ENCODE measurements around the gene FHIT.

Gene FHIT

GRCh38 chr3:59710554-59710953, 1540.7 kb downstream of the FHIT start:
- H3K4me1 ChIP-seq (ENCODE audit: control insufficient read depth, insufficient read depth, low read length) = no peaks in the 10 kb centered on the region
- H3K4me3 ChIP-seq (ENCODE audit: low read length) = no peak overlapping the region
- H3K27me3 ChIP-seq (replicated peaks; ENCODE audit: control insufficient read depth, insufficient read depth, low read length) = no peaks in the 10 kb centered on the region
- H3K36me3 ChIP-seq (ENCODE audit: control insufficient read depth, insufficient read depth, low read length, severe bottlenecking) = no peaks in the 10 kb centered on the region
- H3K9me3 ChIP-seq (ENCODE audit: control insufficient read depth, low read length) = peaks cover 11% of the 10 kb centered on the region
- no peak overlapping the region for H3K9ac ChIP-seq (ENCODE audit: low read length)
- no peak for DNase-seq (ENCODE audit: low read depth)

GRCh38 chr3:59709702-59710553, 1541.3 kb downstream of the FHIT start:
- H3K4me3 ChIP-seq (ENCODE audit: low read length) = no peak overlapping the region
- DNase-seq (ENCODE audit: low read depth) = no peak

GRCh38 chr3:59708202-59708601, 1543.0 kb downstream of the FHIT start:
- Histone ChIP-seq H3K9ac (ENCODE audit: low read length) (no peak overlapping the region), H3K36me3 (ENCODE audit: control insufficient read depth, insufficient read depth, low read length, severe bottlenecking) (no peaks in the 10 kb centered on the region), H3K9me3 (ENCODE audit: control insufficient read depth, low read length) (peaks cover 4% of the 10 kb centered on the region), H3K4me1 (ENCODE audit: control insufficient read depth, insufficient read depth, low read length) (no peaks in the 10 kb centered on the region), H3K4me3 (ENCODE audit: low read length) (no peak overlapping the region), H3K27me3 (replicated peaks; ENCODE audit: control insufficient read depth, insufficient read depth, low read length) (no peaks in the 10 kb centered on the region)
- DNase-seq (ENCODE audit: low read depth) = no peak

More at GRCh38 chr3:59709702-59710553, 1541.3 kb downstream of the FHIT start:
- no peaks in the 10 kb centered on the region for H3K36me3 ChIP-seq (ENCODE audit: control insufficient read depth, insufficient read depth, low read length, severe bottlenecking)
- H3K4me1 ChIP-seq (ENCODE audit: control insufficient read depth, insufficient read depth, low read length) = no peaks in the 10 kb centered on the region
- H3K27me3 ChIP-seq (replicated peaks; ENCODE audit: control insufficient read depth, insufficient read depth, low read length) = no peaks in the 10 kb centered on the region
- H3K9me3 ChIP-seq (ENCODE audit: control insufficient read depth, low read length) = peaks cover 11% of the 10 kb centered on the region
- no peak overlapping the region for H3K9ac ChIP-seq (ENCODE audit: low read length)

DNA sequence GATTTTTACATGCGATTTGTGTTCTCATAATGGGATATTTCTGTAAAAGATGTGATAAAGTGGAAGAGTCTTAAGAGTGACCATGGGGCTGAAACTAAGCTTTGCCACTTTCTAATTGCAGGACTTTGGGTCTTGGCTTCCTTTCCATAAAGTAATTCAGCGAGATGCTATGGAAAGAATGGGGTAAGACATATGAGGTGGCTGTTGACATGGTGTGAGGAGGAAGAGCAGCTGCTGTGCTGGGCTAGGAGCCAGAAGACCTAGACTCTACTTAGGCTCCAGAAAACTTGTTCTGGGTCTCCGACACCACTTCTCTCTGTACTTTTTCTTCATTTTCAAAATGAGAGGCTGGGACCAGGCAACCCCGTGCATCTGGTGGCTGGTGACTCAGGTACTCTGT, 1547.0 kb downstream of the FHIT start:
- H3K4me3 ChIP-seq (ENCODE audit: low read length) = no peak overlapping the region
- DNase-seq (ENCODE audit: low read depth) = no peak

DNA sequence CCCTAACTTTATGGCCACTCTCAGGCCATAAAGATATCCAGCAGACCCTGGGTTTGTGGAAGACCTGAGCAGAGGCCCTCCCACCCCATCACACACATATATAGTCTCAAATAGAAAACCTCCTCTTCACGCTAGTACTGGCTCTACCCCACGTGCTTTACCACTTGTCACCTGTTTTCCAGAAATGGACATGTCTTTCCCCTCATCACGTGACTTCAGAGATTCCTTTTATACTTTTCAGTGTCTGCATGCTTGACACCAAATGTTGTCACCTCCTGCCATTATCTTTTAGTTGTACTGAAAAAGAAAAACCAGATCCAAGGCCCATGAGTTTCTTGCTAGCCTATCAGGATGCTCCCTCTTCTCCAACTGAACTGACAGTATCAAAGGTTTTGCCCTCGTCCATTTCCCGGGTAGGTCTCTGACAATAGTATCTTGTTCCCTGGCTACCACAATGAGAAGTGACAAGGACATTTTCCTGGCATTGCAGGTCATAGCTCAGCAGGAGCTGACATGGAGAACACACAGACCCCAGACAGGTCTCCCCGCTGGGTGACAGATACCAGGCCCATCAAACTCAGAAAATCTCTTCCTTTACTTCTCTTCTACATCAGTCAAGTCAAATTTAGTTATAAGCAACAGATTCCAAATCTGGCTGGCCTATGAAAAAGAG, 1551.5 kb downstream of the FHIT start:
- H3K9ac ChIP-seq (ENCODE audit: low read length) = no peak overlapping the region
- no peaks in the 10 kb centered on the region for H3K27me3 ChIP-seq (replicated peaks; ENCODE audit: control insufficient read depth, insufficient read depth, low read length)
- no peaks in the 10 kb centered on the region for H3K36me3 ChIP-seq (ENCODE audit: control insufficient read depth, insufficient read depth, low read length, severe bottlenecking)
- H3K4me1 ChIP-seq (ENCODE audit: control insufficient read depth, insufficient read depth, low read length) = no peaks in the 10 kb centered on the region
- no peak for DNase-seq (ENCODE audit: low read depth)
- no peak overlapping the region for H3K4me3 ChIP-seq (ENCODE audit: low read length)
- H3K9me3 ChIP-seq (ENCODE audit: control insufficient read depth, low read length) = peaks cover 3% of the 10 kb centered on the region

More for the DNA sequence above, 1547.0 kb downstream of the FHIT start:
- Histone ChIP-seq H3K27me3 (replicated peaks; ENCODE audit: control insufficient read depth, insufficient read depth, low read length) (no peaks in the 10 kb centered on the region), H3K4me1 (ENCODE audit: control insufficient read depth, insufficient read depth, low read length) (no peaks in the 10 kb centered on the region), H3K9ac (ENCODE audit: low read length) (no peak overlapping the region), H3K36me3 (ENCODE audit: control insufficient read depth, insufficient read depth, low read length, severe bottlenecking) (no peaks in the 10 kb centered on the region), H3K9me3 (ENCODE audit: control insufficient read depth, low read length) (no peaks in the 10 kb centered on the region)
